Hematopoietic multipotent progenitor cell treated with erythropoietin and hydrocortisone succinate and interleukin-3 and kit ligand, for 6 days (in vitro differentiated cells): ENCODE data around the gene DNAH12.
"Not testable (repeated sequence)": the region's sequence is repeated elsewhere in the genome, so short reads cannot be mapped to it uniquely, and the experiment has no call there.

Experiments
- DNase-seq: peaks from one replicate; pipeline ENCODE4 v3.0.0-alpha.2; 2015

Gene DNAH12

DNA sequence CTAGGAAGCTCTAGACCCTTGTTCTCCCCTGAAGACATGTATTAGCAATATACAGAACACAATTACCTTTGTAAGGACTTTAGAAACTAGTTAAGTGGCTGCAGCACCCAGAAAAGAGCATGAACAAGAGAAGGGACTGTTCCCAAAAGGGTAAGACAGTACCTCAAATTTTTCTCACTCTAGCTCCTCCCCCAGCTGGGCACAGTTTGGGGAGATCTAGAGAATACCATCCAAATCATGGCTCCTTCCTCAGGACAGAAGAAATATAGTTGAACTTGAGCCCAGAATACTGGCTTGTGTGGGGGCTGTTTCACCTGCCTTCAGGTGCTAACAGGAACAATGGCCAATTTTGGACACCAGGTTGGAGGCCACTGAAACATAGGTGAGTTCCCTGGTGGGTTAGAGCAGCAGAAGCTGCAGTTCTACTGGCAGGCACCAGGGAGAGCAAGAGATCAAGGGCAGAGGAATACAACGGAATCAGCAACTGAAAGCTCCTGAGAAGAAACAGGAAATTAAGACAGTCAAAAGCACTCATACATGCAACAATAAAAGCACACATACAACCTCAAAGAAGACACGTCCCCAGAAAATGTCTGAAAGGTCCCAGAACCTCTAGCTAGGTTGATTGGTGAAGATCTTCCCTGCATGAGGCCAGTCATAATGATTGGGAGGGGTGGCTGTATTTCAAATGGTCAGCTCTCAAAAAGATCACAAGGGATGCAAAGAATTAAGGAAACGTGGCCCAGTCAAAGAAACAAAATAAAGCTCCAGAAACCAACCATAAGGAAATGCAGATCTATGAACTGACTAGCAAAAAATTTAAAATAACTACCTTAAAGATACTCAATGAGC is 146.7 kb downstream of the DNAH12 start:
- DNase-seq, result peak; percentile 79

DNA sequence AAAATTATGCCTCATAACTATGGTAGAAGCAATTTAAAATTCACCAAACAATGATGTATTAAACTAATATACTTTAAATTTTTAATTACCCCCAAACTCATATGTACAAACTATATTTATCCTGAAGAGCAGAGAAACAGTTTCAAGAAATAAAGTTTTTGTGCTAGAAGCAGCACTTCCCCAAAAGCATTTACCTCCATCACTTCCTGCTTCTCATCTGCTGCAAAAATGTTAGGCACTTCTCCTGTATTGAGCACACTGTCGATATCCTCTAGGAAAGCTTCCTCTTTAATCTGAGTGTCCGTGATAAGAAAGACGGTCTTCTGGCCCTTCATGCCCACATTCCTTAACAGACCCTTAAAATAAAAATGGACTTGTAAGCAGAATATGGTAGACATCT is 150.2 kb downstream of the DNAH12 start:
- peak; percentile 13 for DNase-seq

DNA sequence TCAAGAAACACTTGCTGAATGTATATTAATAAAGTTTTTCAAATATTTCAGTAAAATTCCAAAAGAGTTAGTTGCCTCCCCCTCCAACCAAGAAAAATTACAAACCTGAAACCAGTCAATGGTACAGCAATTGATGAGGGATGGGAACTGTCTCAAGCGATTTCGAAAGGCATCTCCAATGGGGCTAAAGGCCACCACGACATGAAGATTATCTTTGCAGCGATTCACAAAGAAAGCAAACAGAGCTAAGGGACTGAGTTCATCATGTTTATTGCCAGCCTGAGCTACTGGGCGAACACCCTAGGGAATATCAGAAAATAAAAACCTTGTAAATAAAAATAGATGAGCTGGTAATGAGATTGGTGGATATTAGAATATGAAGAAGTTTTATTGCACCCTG is 152.4 kb downstream of the DNAH12 start:
- DNase-seq, result no peak

DNA sequence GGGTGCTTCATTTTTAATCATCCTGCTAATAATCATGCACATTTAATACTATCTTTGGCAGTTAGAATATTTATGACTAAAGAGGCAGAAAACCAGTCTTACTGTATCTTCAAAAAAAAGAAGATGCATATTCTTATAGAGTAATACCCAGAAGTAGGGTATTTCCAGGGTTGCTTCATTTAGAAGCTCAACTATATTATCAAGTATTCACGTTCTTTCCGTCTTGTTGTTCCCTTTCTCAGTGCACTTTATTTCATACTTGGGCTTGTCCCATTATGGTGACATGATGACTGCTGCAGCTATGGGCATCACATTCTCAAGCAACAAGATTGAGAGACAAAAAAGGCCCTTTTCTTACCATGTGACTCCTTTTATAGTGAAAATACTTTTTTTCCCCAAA is 154.9 kb downstream of the DNAH12 start:
- no peak for DNase-seq

DNA sequence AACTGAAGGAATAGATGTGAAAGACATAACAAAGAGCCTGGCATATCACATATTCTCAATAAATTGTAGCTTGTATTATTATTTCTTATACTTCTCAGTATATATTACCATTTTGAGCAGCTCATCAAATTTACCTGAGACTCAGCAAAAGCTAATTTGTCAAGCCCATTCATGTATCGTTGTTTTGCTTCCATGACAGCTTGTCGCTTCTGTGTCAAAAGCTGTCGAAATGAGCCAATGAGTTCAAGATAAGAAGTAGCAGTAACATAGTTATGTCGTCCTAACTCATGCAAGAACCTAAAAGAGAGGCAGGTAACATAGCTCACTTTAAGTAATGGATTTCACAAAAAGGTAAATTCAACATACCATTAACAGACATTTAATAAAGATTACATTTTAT is 157.8 kb downstream of the DNAH12 start:
- DNase-seq, result no peak

DNA sequence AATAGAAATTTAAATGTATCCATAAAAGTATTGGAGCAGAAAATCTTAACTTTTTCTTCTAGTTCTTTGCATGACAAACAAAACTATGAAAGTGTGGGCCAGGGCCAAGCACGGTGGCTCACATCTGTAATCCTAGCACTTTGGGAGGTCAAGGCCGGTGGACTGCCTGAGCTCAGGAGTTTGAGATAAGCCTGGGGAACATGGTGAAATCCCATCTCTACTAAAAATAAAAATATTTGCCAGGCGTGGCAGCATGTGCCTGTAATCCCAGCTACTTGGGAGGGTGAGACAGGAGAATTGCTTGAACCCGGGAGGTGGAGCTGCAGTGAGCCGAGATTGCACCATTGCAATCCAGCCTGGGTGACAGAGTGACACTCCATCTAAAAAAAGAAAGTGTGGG is 158.6 kb downstream of the DNAH12 start:
- DNase-seq, result no peak

DNA sequence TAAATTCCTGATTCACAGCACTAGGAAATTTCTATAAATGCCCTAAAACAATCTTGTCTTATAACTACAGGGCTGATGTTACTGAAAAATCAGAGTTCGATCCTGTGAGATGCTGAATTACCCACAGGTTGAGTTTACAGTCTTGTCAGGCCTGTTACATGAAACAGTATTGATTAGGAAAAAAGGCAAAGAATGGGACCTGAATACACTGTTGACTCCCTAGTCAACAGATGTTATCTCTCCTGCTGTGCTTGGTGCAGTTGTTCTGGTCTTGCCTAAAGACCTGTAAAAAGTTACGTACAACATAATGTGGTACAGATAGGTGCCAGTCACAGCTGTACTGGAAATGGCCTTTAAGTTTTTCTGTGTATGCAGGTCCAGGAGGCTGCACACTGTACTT is 160.3 kb downstream of the DNAH12 start:
- no peak for DNase-seq

DNA sequence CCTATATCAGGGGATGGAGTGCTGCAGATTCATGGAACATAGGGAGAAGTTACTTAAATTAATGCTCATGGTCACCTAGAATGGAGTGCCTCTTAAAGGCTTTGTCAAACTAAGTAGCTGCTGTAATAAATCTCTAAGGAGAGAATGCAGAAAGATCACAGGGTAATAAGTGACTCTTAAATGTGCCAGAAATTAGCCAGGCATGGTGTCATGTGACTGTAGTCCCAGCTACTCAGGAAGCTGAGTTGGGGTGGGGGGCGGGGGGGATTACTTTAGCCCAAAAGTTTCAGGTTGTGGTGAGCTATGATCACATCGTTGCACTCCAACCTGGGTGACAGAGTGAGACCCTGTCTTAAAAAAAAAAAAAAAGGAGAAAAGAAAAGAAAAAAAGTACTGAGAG is 160.7 kb downstream of the DNAH12 start:
- DNase-seq, result no peak

DNA sequence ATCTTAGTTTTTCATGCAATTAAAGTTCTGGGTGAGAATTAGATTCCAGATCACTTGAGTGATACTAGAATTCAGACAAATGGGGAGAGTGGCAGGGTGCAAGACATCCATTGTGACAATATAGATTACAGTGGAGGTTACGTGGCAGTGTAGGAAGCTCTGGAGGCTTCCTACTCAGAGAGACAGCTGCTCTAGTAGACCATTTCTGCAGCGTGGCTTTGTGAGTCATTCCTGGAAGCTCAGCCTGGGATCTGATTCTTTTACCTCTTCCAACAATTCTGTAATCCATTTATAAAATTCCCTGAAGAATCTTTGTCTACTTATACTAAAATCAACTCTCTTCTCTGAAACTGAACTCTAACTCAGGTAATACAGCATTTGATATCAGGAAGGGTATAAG is 161.2 kb downstream of the DNAH12 start:
- DNase-seq, result no peak

DNA sequence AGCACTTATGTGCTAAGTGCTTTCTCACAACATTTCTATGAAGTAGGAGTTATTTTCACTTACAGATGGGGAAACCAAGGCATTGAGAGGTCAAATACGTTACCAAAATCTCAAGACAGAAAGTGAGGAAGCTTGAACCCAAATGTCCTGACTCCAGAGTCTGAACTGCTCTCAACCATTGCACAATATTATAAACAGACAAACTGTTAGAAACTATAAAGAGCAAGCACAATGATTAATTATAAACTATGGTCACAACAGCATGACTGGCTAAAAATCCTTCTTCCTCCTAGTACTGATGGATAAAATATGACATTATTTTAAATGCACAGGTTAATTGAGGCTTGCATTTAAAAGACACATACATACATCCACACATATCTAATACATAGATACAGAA is 173.8 kb downstream of the DNAH12 start:
- peak; percentile 7 for DNase-seq

DNA sequence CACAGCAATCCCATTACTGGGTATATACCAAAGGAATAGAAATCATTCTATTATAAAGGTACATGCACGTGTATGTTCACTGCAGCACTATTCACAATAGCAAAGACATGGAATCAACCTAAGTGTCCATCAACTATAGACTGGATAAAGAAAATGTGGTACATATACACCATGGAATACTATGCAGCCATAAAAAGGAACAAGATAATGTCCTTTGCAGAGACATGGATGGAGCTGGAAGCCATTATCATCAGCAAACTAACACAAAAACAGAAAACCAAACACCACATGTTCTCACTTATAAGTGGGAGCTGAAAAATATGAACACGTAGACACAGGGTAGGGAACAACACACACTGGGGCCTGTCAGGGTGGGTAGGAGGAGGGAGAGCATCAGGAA is 179.1 kb downstream of the DNAH12 start:
- not testable (repeated sequence) for DNase-seq

DNA sequence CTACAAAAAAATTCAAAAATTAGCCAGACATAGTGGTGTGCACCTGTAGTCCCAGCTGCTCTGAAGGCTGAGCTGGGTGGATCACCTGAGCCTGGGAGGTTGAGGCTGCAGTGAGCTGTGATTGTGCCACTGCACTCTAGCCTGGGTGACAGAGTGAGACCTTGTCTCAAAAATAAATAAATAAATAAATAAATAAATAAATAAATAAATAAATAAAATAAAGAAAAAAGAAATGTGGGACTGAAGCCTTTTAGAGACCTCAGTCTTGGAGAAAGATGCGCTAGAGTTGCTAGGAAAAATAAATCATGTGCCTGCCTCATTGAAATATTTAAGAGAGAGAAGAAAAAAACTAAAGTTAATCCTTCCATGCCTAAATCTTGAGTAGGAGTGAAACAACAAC is 187.9 kb downstream of the DNAH12 start:
- DNase-seq, result not testable (repeated sequence)

DNA sequence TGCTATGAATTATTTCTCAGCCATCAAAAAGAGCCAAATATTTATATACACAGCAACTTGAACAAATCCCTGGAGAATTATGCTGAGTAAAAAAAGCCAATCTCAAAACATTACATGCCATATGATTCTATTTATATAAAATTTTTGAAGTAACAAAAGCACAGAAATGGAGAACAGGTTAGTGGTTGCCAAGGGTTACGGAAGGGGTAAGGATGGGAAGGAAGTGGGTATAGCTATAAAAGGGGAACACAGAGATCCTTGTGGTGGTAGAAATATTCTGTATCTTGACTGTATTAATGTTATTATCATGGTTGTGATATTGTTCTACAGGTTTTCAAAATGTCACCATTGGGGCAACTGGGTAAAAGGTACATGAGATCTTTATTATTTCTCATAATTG is 189.4 kb downstream of the DNAH12 start:
- DNase-seq, result peak; percentile 52

DNA sequence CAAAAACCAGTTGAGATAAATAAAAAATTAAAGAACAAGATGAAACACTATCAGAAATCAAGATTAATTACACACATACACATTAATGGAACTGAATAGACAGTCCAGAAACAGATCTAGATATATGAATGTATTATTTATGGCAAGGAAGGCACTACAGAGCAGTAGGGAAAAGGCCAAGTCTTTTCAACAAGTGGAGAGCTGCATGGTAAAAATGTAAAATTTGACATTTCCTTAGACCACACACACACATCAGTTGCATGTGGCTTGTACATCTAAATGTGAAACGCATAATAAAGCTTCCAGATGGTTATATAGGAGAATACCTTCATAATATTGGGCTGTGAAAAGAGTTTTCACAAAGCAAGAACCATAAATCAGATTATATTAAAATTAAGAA is 193.9 kb downstream of the DNAH12 start:
- DNase-seq, result no peak

DNA sequence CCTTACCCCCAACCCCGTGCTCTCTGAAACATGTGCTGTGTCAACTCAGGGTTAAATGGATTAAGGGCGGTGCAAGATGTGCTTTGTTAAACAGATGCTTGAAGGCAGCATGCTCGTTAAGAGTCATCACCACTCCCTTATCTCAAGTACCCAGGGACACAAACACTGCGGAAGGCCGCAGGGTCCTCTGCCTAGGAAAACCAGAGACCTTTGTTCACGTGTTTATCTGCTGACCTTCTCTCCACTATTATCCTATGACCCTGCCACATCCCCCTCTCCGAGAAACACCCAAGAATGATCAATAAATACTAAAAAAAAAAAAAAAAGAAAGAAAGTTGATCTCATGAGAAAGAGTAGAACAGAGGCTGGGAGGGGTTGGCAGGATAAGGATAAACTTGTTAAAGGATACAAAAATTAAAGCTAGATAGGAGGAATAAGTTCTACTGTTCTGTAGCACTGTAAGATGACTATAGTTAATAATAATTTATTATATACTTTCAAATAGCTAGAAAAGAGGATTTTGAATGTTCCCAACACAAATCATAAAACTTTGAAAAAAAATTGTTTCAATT is 205.0 kb downstream of the DNAH12 start:
- DNase-seq, result peak; percentile 33

DNA sequence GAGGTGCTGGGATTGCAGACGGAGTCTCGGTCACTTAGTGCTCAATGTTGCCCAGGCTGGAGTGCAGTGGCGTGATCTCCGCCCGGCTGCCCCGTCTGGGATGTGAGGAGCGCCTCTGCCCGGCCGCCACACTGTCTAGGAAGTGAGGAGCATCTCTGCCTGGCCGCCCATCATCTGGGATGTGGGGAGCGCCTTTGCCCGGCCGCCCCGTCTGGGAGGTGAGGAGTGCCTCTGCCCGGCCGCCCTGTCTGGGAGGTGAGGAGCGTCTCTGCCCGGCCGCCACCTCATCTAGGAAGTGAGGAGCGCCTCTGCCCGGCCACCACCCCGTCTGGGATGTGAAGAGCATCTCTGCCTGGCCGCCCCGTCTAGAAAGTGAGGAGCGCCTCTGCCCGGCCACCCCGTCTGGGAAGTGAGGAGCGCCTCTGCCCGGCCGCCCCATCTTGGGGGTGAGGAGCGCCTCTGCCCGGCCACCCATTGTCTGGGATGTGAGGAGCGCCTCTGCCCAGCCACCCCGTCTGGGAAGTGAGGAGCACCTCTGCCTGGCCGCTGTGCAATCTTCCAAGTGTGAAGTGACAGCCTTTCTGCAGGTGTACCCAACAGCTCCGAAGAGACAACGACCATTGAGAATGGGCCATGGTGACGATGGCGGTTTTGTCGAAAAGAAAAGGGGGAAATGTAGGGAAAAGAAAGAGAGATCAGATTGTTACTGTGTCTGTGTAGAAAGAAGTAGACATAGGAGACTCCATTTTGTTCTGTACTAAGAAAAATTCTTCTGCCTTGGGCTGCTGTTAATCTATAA is 205.7 kb downstream of the DNAH12 start:
- DNase-seq, result not testable (repeated sequence)

DNA sequence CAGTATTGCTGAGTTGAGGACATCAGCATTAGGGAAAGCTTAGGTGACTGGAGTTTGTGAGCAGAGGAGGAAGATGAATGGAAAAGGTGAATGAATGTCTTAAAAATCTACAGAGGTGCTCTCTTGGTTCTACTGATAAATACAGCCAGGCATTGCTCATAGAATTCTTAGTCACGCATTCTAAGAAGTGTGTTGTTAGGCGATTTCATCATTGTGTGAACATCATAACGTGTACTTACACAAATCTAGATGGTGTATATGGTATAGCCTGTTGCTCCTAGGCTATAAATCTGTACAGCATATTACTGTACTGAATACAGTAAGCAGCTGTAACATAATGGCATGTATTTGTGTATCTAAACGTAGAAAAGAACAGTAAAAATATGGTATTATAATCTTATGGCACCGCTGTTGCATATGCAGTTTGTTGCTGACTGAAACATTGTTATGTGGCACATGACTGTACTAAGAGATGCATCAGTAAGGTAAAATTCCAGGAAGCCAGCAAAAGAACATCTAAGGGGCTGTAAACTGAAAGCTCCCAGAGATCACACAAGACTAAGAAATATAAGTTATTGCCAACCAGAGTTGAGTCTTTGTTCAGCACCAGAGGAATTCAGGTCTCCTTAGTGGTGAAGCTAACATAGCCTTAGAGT is 208.7 kb downstream of the DNAH12 start:
- no peak for DNase-seq

DNA sequence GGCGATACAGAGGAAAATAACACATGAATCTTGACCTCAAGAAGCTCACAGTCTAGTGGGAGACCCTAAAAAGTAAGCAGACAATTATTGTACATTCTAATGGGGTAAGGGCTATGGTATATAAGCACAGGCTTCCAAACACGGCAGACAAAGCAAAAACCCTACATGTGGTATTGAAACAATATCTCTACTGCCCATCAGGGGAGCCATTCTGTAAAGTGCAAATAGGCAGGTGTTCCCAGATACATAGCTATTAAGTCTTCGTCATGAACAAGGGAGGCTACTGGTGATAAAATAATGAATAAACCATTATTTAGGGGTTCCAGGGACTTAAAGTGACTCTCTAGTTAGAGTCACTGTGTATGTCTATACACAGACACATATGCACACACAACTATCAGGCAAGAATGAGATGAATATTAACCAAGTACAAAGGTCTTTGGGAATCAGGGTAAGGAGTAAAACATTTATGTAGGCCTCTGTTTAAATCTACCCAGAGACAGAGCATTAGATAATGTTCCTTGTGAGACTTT is 213.0 kb downstream of the DNAH12 start:
- no peak for DNase-seq

DNA sequence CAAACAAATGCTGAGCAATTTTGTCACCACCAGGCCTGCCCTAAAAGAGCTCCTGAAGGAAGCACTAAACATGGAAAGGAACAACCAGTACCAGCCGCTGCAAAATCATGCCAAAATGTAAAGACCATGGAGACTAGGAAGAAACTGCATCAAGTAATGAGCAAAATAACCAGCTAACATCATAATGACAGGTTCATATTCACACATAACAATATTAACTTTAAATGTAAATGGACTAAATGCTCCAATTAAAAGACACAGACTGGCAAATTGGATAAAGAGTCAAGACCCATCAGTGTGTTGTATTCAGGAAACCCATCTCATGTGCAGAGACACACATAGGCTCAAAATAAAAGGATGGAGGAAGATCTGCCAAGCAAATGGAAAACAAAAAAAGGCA is 217.6 kb downstream of the DNAH12 start:
- not testable (repeated sequence) for DNase-seq

DNA sequence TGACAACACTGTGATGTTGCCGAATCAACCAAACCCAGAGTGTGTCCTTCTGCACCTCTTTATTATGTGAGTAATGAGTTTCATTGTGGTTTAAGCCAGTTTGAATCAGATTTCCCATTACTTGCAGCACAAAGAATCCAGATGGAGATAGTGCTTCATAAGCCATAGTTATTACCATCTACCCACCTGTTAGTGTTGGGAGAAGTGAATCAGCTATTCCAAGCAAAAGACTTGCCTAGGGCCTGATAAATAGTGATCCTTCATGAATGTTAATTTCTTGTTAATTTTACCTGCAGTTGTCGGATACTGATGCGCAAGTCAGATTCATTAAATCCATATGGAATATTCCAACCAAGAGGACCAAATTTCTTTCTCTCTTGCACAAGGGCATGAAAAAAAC is 229.9 kb downstream of the DNAH12 start:
- no peak for DNase-seq

DNA sequence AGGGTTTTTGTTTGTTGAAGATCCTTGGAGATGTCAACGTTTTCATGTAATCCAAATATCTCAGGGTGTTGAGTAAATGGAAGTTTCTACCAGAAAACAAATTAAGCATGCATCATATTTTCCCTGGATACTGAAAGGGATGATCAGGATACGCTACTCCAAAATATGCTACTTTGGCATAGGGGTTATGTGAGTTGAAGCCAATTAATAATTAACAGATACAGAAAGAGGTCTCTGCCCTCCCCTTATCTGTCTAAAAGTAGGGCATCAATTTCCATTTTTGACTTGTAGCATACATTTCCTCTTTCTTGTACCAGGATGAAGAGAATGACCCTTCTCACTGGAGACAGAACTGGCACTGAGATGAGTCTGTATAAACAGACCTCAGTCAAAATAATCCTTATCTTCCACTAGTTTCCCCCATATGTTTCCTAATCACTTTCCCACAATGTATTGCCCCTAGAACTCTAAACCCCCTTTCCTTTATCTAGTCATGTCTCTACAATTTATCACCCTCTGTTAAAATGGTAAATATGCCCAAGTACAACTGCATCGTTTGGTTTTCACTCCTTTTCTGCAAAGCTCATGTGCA is 234.3 kb downstream of the DNAH12 start:
- peak; percentile 12 for DNase-seq

DNA sequence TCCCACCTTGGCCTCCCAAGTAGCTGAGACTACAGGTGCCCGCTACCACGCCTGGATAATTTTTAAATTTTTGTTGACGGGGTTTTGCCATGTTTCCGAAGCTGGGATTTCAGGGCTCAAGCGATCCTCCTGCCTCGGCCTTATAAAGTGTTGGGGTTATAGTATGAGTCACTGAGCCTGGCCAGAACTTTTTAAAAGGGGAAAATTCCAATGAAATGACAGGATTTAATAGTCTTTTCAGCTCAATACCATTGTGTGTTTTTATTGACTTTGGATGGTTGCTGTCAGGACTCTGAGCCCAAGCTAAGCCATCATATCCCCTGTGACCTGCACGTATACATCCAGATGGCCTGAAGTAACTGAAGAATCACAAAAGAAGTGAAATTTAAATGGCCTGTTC is 240.6 kb downstream of the DNAH12 start:
- DNase-seq, result not testable (repeated sequence)

DNA sequence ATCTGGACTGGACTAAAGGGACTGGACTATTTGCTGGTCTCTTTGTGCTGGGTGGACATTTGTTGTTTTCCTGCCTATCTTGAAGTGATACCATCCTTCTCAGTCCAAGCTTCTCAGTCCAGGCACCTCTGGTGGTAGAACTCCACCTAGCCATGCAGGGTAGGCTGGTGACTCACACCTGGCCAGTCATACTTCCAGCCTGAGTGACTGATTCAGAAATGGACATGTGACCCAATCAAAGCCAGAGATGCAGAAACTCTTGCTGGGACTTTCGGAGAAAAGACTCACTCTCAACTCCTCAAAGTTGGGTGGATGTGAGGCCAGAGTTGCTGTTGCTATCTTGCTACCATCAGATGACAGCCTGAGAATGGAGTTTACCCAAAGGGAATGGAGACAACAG is 246.1 kb downstream of the DNAH12 start:
- no peak for DNase-seq
